Heart right ventricle (tissue), 16 donors: Measurements from ENCODE around the gene C14orf119. TPM values are rescaled to one million over a fixed set of nuclear protein-coding genes. Genes with fewer than 3 reads are reported as not detected.

Source experiments
- ATAC-seq, 8 donors: fragments of 200-7000 bp; cut with Tn5 transposase; one replicate each; pipeline ENCODE4 v1.9.1; 2020; ENCODE audit warnings: mild to moderate bottlenecking in 8 of 8, moderate library complexity in 8 of 8, moderate number of reproducible peaks in 1 of 8
- DNase-seq, 2 donors: peaks; one replicate each; pipeline ENCODE4 v3.0.0-alpha.2; 2020
- H3K27ac ChIP-seq, 10 donors: fragments of 200-600 bp; sonication (generic) in 2 of 10; one replicate each; pipeline versions ENCODE4 v1.5.0 to v1.8.0; 2020 to 2022; ENCODE audit warnings: mild to moderate bottlenecking in 3 of 10
- H3K27me3 ChIP-seq, 7 donors: fragments of 200-600 bp; one replicate each; pipeline ENCODE4 v1.8.0; 2021 to 2022; ENCODE audit warnings: mild to moderate bottlenecking in 2 of 7
- H3K36me3 ChIP-seq, 9 donors: fragments of 200-600 bp; sonication (generic) in 1 of 9; one replicate each; pipeline versions ENCODE4 v1.5.0 to v1.8.0; 2020 to 2022; ENCODE audit warnings: mild to moderate bottlenecking in 2 of 9
- H3K4me1 ChIP-seq, 9 donors: fragments of 200-600 bp; sonication (generic) in 1 of 9; one replicate each; pipeline versions ENCODE4 v1.5.0 to v1.8.0; 2020 to 2022; ENCODE audit warnings: mild to moderate bottlenecking in 4 of 9
- H3K4me3 ChIP-seq, 10 donors: fragments of 200-600 bp; sonication (generic) in 2 of 10; one replicate each; pipeline versions ENCODE4 v1.5.0 to v1.8.0; 2020 to 2022; ENCODE audit warnings: mild to moderate bottlenecking in 7 of 10, moderate library complexity in 2 of 10
- H3K9me3 ChIP-seq, 11 donors: fragments of 200-600 bp in 10 of 11; sonication (generic) in 2 of 11; one replicate each; pipeline versions ENCODE4 v1.5.0 to v1.8.0; 2013 to 2022; ENCODE audit warnings: mild to moderate bottlenecking in 2 of 11, control low read depth in 1 of 11, moderate library complexity in 1 of 11
- CTCF ChIP-seq, 9 donors: fragments of 200-600 bp; sonication (generic) in 2 of 9; IDR thresholded peaks; one replicate each; pipeline versions ENCODE4 v1.5.0 to v1.8.0; 2021 to 2022; ENCODE audit warnings: antibody characterized with exemption in 9 of 9, mild to moderate bottlenecking in 5 of 9, moderate library complexity in 1 of 9
- WGBS, 2 donors: extraction: QIAGEN DNeasy Blood & Tissue Kit; methylation state at CpG; one replicate each; pipeline ENCODE4 v1.1.7; 2013; ENCODE audit warnings: inconsistent platforms in 1 of 2; 5-methylcytosine and 5-hydroxymethylcytosine counted together
- intact Hi-C, 10 donors: fragments of 100-400 bp; cut with DNase I; formaldehyde crosslinking; loops; one replicate each; pipeline versions ENCODE4 v1.11.1 to v1.14.2; 2022
- polyA plus RNA-seq, 2 donors: library from polyadenylated mRNA; stranded (reverse); fragments of 200-250 nt; gene quantifications; one replicate each; pipeline ENCODE4 v1.2.3, GENCODE V29; 2013
- total RNA-seq, 10 donors: library from RNA; stranded (reverse); fragmentation: NEBNext Ultra II Directional in 3 of 10; extraction: Animal tissue kit (Norgen Biotek cat#: 25700) in 3 of 10; gene quantifications; one replicate each; pipeline versions ENCODE4 v1.2.1 to v1.2.4, GENCODE V29; 2021 to 2023
- donor health status: Arrhythmogenic right ventricular cardiomyopathy.
- donor health status: ischemic (EF 13 %, LVEDD 7.1; RV severe dilation, severe dysfunction).
- donor health status: healthy with polysubstance abuse.
- donor health status: DM: no; HTN: yes; CAD: no.
- donor health status: DM: no; HTN: no; CAD: no.
- donor health status: ischemic (EF 25% LVEDD 6.9; RV normal size, moderate dysfunction).
- donor health status: ischemic (EF 25% LVEDD 5.7; RV mildly dilated, moderate dysfunction).
- donor health status: healthy.
- donor health status: DM: yes; HTN: yes; CAD: no.
- donor health status: Ischemic cardiomyopathy.
- donor health status: ischemic (EF 35%, LVEDD 5.7; RV mildly dilated, moderate dysfunction).
- donor health status: nonischemic (EF 11% LVEDD 7.7; RV severe dilation, severe dysfunction).
- donor health status: DM: yes; HTN: yes; CAD: no.
- donor health status: PGD.
- donor health status: ischemic (EF 29% LVEDD 5.4; RV normal size, mild dysfunction).
- donor health status: nonischemic (EF 23%, LVEDD 6.1; RV moderate dilation, normal function).

Gene C14orf119
- total and polyA plus RNA-seq, 12 donors: 9.8 to 43.3 (median 28.4) TPM

- no peaks in the 10 kb centered on the region for H3K9me3 ChIP-seq
- no peak for ATAC-seq
- DNase-seq: no peak
- 92 to 93% methylated on average over 3 of the region's 3 CpGs for WGBS, 2 donors
- intact Hi-C loops: loop anchor here in 5 of 10 donors (10.0 kb wide), 2 partner anchors 167 to 177 kb away; partner anchors contain the start of genes BCL2L2 (in 1 of the 5) and PPP1R3E (in 1 of the 5)
- H3K4me1 ChIP-seq: peaks cover 0 to 31% (median 4%) of the 10 kb centered on the region in 9 donors
- H3K27me3 ChIP-seq: no peaks in the 10 kb centered on the region
- H3K36me3 ChIP-seq: peaks cover 0 to 31% (median 0%) of the 10 kb centered on the region in 9 donors
- TF ChIP-seq CTCF (IDR thresholded peaks at IDR 0.05): no peak
- H3K4me3 ChIP-seq: no peak overlapping the region
- no peak overlapping the region for H3K27ac ChIP-seq
These were observed 32.6 kb downstream of the C14orf119 start for GRCh38 chr14:23127861-23128260.

- TF ChIP-seq CTCF (IDR thresholded peaks at IDR 0.05): no peak
- ATAC-seq: no peak
- H3K36me3 ChIP-seq: peaks cover 0 to 31% (median 0%) of the 10 kb centered on the region in 9 donors
- no peaks in the 10 kb centered on the region for H3K9me3 ChIP-seq
- peaks cover 0 to 23% (median 0%) of the 10 kb centered on the region in 9 donors for H3K4me1 ChIP-seq
- no peak overlapping the region for H3K27ac ChIP-seq
- H3K4me3 ChIP-seq: no peak overlapping the region
- 81 to 85% methylated on average over 7 of the region's 7 CpGs for WGBS, 2 donors
- no peaks in the 10 kb centered on the region for H3K27me3 ChIP-seq
- no peak for DNase-seq
- intact Hi-C loops: loop anchor here in 5 of 10 donors (10.0 kb wide), 2 partner anchors 166 to 176 kb away; partner anchors contain the start of genes BCL2L2 (in 1 of the 5) and PPP1R3E (in 1 of the 5)
These were observed 33.9 kb downstream of the C14orf119 start for GRCh38 chr14:23128969-23129758.

- no peak for ATAC-seq
- Histone ChIP-seq H3K27ac (no peak overlapping the region), H3K4me1 (peaks cover 0 to 23% (median 0%) of the 10 kb centered on the region in 9 donors), H3K27me3 (no peaks in the 10 kb centered on the region), H3K4me3 (no peak overlapping the region), H3K36me3 (peaks cover 0 to 31% (median 0%) of the 10 kb centered on the region in 9 donors), H3K9me3 (no peaks in the 10 kb centered on the region)
- no peak for DNase-seq
- WGBS, 2 donors: 91% methylated on average over 7 of the region's 7 CpGs
- no peak for TF ChIP-seq CTCF (IDR thresholded peaks at IDR 0.05)
- intact Hi-C loops: loop anchor here in 5 of 10 donors (10.0 kb wide), 2 partner anchors 165 to 175 kb away; partner anchors contain the start of genes BCL2L2 (in 1 of the 5) and PPP1R3E (in 1 of the 5)
These were observed 34.5 kb downstream of the C14orf119 start for GRCh38 chr14:23129759-23130316.

GRCh38 chr14:23130871-23131270, 35.6 kb downstream of the C14orf119 start:
- no peak for TF ChIP-seq CTCF (IDR thresholded peaks at IDR 0.05)
- Histone ChIP-seq H3K9me3 (no peaks in the 10 kb centered on the region), H3K4me1 (peaks cover 0 to 23% (median 0%) of the 10 kb centered on the region in 9 donors), H3K36me3 (peaks cover 0 to 31% (median 0%) of the 10 kb centered on the region in 9 donors), H3K4me3 (no peak overlapping the region), H3K27ac (no peak overlapping the region), H3K27me3 (no peaks in the 10 kb centered on the region)
- 42 to 57% methylated on average over 3 of the region's 3 CpGs for WGBS, 2 donors
- ATAC-seq: peak in 1 of 8 donors; percentile 49
- intact Hi-C loops: no loop called here
- no peak for DNase-seq
